Parathyroid adenoma (tissue), 2 donors: ENCODE data around the gene STAC.

Source experiments
- H2AFZ ChIP-seq: fragments of 300-600 bp; sonication (generic); one replicate; pipeline ENCODE4 v1.7.0; 2017; ENCODE audit warnings: antibody characterized with exemption, mild to moderate bottlenecking
- H3K27ac ChIP-seq: fragments of 300-600 bp; sonication (generic); one replicate; pipeline ENCODE4 v1.7.0; 2017
- H3K27me3 ChIP-seq: fragments of 300-600 bp; sonication (generic); one replicate; pipeline ENCODE4 v1.7.0; 2017; ENCODE audit warnings: low read length; ENCODE audit not compliant: control insufficient read depth, insufficient read depth
- H3K36me3 ChIP-seq: fragments of 300-600 bp; sonication (generic); one replicate; pipeline ENCODE4 v1.7.0; 2017; ENCODE audit warnings: low read length; ENCODE audit not compliant: control insufficient read depth, insufficient read depth
- H3K4me1 ChIP-seq: fragments of 300-600 bp; sonication (generic); one replicate; pipeline ENCODE4 v1.7.0; 2017; ENCODE audit warnings: control low read depth
- H3K4me2 ChIP-seq: fragments of 300-600 bp; sonication (generic); one replicate; pipeline ENCODE4 v1.7.0; 2017; ENCODE audit warnings: low read length
- H3K4me3 ChIP-seq: fragments of 300-600 bp; sonication (generic); one replicate; pipeline ENCODE4 v1.7.0; 2017; ENCODE audit warnings: low read depth, low read length
- H3K79me2 ChIP-seq: fragments of 300-600 bp; sonication (generic); one replicate; pipeline ENCODE4 v1.7.0; 2017; ENCODE audit warnings: control low read depth
- H3K9ac ChIP-seq: fragments of 300-600 bp; sonication (generic); one replicate; pipeline ENCODE4 v1.7.0; 2017; ENCODE audit warnings: mild to moderate bottlenecking
- H3K9me3 ChIP-seq: fragments of 300-600 bp; sonication (generic); one replicate; pipeline ENCODE4 v1.7.0; 2017; ENCODE audit warnings: low read length; ENCODE audit not compliant: control insufficient read depth
- TF ChIP-seq, protein P1 (sequence below): fragments of 300-600 bp; sonication (generic); IDR thresholded peaks from one replicate; pipeline ENCODE4 v1.7.0; 2017; ENCODE audit warnings: antibody characterized with exemption, mild to moderate bottlenecking
- donor health status: primary hyperparathyroidism.

Gene STAC

DNA sequence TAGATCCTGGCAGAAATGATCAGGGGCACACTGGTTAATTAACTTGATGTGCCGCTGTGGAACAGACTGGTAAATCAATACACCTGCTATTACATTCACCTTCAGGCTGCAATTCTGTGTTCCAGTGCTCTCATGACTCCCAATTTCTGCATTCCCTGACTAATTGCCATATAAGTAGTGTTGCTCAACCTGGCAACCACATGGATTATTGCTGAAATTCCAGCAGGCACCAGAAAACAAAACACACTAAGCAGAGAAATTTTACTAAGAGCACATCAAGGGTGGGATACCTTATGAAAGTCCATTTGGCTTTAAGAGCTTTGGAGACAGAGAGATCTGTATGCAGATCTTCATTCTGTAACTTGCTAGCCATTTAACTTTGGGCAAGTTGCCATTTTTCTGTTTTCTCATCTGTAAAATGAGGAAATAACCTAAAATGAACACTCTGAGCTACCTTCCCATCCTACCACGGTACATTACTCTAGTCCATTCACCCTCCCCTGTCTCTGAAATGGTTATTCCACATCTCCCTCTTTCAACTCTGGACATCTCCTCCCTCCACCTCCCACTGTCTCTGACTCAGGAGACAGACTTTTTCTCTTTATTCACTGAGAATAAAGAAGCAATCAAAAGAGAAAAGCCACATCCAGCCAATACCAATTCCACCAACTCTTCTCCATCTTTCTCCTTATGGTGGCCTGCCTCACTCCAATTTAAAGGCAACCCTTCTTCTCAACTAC lies 54.6 kb downstream of the STAC start:
- H3K4me2 ChIP-seq, result no peak overlapping the region
- no peaks in the 10 kb centered on the region for H3K9me3 ChIP-seq
- H3K79me2 ChIP-seq, result no peaks in the 10 kb centered on the region
- no peak overlapping the region for H3K27ac ChIP-seq
- no peak overlapping the region for H2AFZ ChIP-seq
- no peaks in the 10 kb centered on the region for H3K27me3 ChIP-seq
- H3K4me1 ChIP-seq, result peaks cover 2% of the 10 kb centered on the region
- no peak overlapping the region for H3K4me3 ChIP-seq
- no peaks in the 10 kb centered on the region for H3K36me3 ChIP-seq
- TF ChIP-seq, protein P1, sequence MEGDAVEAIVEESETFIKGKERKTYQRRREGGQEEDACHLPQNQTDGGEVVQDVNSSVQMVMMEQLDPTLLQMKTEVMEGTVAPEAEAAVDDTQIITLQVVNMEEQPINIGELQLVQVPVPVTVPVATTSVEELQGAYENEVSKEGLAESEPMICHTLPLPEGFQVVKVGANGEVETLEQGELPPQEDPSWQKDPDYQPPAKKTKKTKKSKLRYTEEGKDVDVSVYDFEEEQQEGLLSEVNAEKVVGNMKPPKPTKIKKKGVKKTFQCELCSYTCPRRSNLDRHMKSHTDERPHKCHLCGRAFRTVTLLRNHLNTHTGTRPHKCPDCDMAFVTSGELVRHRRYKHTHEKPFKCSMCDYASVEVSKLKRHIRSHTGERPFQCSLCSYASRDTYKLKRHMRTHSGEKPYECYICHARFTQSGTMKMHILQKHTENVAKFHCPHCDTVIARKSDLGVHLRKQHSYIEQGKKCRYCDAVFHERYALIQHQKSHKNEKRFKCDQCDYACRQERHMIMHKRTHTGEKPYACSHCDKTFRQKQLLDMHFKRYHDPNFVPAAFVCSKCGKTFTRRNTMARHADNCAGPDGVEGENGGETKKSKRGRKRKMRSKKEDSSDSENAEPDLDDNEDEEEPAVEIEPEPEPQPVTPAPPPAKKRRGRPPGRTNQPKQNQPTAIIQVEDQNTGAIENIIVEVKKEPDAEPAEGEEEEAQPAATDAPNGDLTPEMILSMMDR, result no peak
- H3K9ac ChIP-seq, result no peak overlapping the region

DNA sequence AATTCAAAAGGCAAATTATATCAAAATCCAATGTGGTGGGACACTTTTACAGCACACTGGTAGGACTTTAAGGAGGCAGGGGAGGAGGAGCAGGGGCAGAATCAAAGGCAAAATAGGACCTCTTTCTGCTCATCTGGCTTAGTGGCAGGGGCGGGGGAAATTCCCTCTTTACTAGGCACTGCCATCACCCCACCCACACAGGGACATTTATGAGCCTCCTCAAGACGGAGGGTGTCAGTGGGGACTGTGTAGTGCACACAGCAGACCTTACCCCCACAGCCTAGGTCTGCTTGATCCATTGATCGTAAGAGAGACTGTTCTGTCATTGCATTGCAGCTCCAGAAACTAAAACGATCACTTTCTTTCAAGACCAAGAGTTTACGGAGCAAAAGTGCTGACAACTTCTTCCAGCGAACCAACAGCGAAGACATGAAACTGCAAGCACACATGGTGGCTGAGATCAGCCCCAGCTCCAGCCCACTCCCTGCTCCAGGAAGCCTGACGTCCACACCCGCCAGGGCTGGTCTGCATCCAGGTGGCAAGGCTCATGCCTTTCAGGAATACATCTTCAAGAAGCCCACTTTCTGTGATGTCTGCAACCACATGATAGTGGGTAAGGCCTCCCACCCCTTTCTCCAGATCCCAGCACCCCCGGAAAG lies 62.9 kb downstream of the STAC start:
- Histone ChIP-seq H3K9ac (no peak overlapping the region), H3K9me3 (no peaks in the 10 kb centered on the region), H3K27ac (no peak overlapping the region), H3K79me2 (no peaks in the 10 kb centered on the region), H3K36me3 (no peaks in the 10 kb centered on the region), H2AFZ (no peak overlapping the region), H3K27me3 (no peaks in the 10 kb centered on the region), H3K4me2 (no peak overlapping the region), H3K4me3 (no peak overlapping the region), H3K4me1 (peaks cover 2% of the 10 kb centered on the region)
- TF ChIP-seq, protein P1, result no peak

DNA sequence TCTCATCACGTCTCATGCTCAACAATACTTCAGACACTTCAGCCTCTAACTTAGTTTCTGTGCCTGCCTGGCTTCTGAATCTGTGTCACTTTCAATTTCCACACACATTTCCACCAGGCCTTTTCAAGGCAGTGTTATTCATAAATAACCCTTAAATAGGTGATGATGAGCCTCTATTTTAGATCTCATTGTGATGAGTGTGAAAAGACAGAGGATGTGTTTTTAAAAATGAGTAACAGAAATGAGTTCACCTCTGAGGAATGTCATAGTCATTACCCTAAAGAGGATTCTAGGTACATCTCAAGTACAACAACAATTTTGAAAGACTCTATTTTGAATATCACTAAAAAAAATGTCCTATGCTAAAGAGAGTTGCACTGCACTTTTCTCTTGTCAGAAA lies 64.6 kb downstream of the STAC start:
- H3K4me1 ChIP-seq, result no peaks in the 10 kb centered on the region
- no peak overlapping the region for H3K4me3 ChIP-seq
- H3K27ac ChIP-seq, result no peak overlapping the region
- TF ChIP-seq, protein P1, result no peak
- H3K9me3 ChIP-seq, result no peaks in the 10 kb centered on the region
- no peak overlapping the region for H3K9ac ChIP-seq
- no peak overlapping the region for H2AFZ ChIP-seq
- H3K36me3 ChIP-seq, result no peaks in the 10 kb centered on the region
- no peaks in the 10 kb centered on the region for H3K79me2 ChIP-seq
- no peaks in the 10 kb centered on the region for H3K27me3 ChIP-seq
- no peak overlapping the region for H3K4me2 ChIP-seq

DNA sequence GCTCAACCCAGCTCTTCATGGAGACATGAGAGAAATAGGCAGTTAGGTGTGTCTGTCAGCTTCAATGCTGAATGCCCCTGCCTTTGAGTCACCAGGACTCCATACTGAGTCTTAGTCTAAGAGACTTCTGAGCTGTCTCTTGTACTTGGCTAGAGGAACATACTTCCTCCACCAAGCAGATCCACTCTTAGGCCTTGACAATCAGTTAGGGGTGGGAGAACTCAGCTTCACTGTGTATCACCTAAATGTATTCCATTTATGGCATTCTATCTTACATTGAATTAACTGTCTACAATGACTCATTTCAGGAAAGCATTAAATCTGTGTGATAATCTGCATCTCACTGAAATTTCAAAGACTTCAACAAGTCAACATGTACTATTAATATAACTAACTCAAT lies 66.0 kb downstream of the STAC start:
- H3K36me3 ChIP-seq, result no peaks in the 10 kb centered on the region
- H3K27me3 ChIP-seq, result no peaks in the 10 kb centered on the region
- no peak overlapping the region for H3K4me3 ChIP-seq
- no peaks in the 10 kb centered on the region for H3K9me3 ChIP-seq
- no peak overlapping the region for H2AFZ ChIP-seq
- no peaks in the 10 kb centered on the region for H3K79me2 ChIP-seq
- H3K27ac ChIP-seq, result no peak overlapping the region
- H3K4me1 ChIP-seq, result no peaks in the 10 kb centered on the region
- no peak overlapping the region for H3K9ac ChIP-seq
- TF ChIP-seq, protein P1, result no peak
- no peak overlapping the region for H3K4me2 ChIP-seq
